HepG2 (cell line): Measurements from ENCODE around the gene MST1. TPM values are rescaled to one million over a fixed set of nuclear protein-coding genes. Genes with fewer than 3 reads are reported as not detected.

ENCODE experiments used
- ARNTL ChIP-seq: sonication (generic); formaldehyde crosslinking; IDR thresholded peaks from 2 replicates; pipeline ENCODE4 v1.4.0; 2020; ENCODE audit warnings: mild to moderate bottlenecking, missing genetic modification reagents
- ATF4 ChIP-seq, 2 experiments: fragments of 450-650 bp in 1 of 2; sonication (generic) in 1 of 2; formaldehyde crosslinking; IDR thresholded peaks; 2 replicates each; pipeline versions ENCODE4 v1.5.0 to v1.8.0; 2020 to 2022; ENCODE audit warnings: mild to moderate bottlenecking in 1 of 2, missing genetic modification reagents in 1 of 2
- ESRRA ChIP-seq: sonication (generic); formaldehyde crosslinking; IDR thresholded peaks from 2 replicates; pipeline ENCODE4 v1.5.1; 2020; ENCODE audit warnings: mild to moderate bottlenecking, low read depth, missing genetic modification reagents
- FOSL2 ChIP-seq: sonication (generic); formaldehyde crosslinking; IDR thresholded peaks from 2 replicates; pipeline ENCODE4 v1.4.0; 2020; ENCODE audit warnings: missing genetic modification reagents
- POGZ ChIP-seq: sonication (generic); formaldehyde crosslinking; IDR thresholded peaks from 2 replicates; pipeline ENCODE4 v1.4.0; 2020; ENCODE audit warnings: mild to moderate bottlenecking, missing genetic modification reagents
- SRSF1 ChIP-seq: fragments of 200-400 bp; formaldehyde crosslinking; optimal IDR thresholded peaks from 2 replicates; pipeline ENCODE3; 2017; ENCODE audit warnings: mild to moderate bottlenecking, low read depth, low read length, moderate library complexity
- XRCC5 ChIP-seq: fragments of 200-400 bp; formaldehyde crosslinking; optimal IDR thresholded peaks from 2 replicates; pipeline ENCODE3; 2017; ENCODE audit warnings: mild to moderate bottlenecking, low read length
- ZFP36 ChIP-seq: fragments of 150-350 bp; IDR thresholded peaks from 2 replicates; pipeline ENCODE4 v1.6.1; 2018; ENCODE audit warnings: borderline replicate concordance, low read length, low read depth; ENCODE audit not compliant: partially characterized antibody
- ZFP91 ChIP-seq: sonication (generic); formaldehyde crosslinking; IDR thresholded peaks from 2 replicates; pipeline ENCODE4 v1.9.0; 2022; ENCODE audit warnings: missing genetic modification reagents, mild to moderate bottlenecking, borderline replicate concordance
- ZMYM4 ChIP-seq: sonication (generic); formaldehyde crosslinking; IDR thresholded peaks from 2 replicates; pipeline ENCODE4 v1.8.1; 2023; ENCODE audit warnings: mild to moderate bottlenecking, missing genetic modification reagents
- ZNF232 ChIP-seq: sonication (generic); formaldehyde crosslinking; IDR thresholded peaks from 2 replicates; pipeline ENCODE4 v1.4.0; 2020; ENCODE audit warnings: missing genetic modification reagents, borderline replicate concordance
- ZNF282 ChIP-seq: fragments of 450-650 bp; IDR thresholded peaks from 2 replicates; pipeline ENCODE4 v1.6.1; 2018; ENCODE audit not compliant: partially characterized antibody
- ZNF354B ChIP-seq: sonication (generic); formaldehyde crosslinking; IDR thresholded peaks from 2 replicates; pipeline ENCODE4 v1.8.0; 2022; ENCODE audit warnings: mild to moderate bottlenecking, missing genetic modification reagents
- ZNF552 ChIP-seq: sonication (generic); formaldehyde crosslinking; IDR thresholded peaks from 2 replicates; pipeline ENCODE4 v1.9.0; 2022; ENCODE audit warnings: missing genetic modification reagents, mild to moderate bottlenecking, borderline replicate concordance
- ZNF740 ChIP-seq: sonication (generic); formaldehyde crosslinking; IDR thresholded peaks from 2 replicates; pipeline ENCODE4 v1.4.0; 2020; ENCODE audit warnings: missing genetic modification reagents
- ZNF746 ChIP-seq: sonication (generic); formaldehyde crosslinking; IDR thresholded peaks from 2 replicates; pipeline ENCODE4 v1.8.0; 2022; ENCODE audit warnings: mild to moderate bottlenecking, missing genetic modification reagents
- polyA plus RNA-seq, 8 experiments: library from polyadenylated mRNA; depleted of rRNA in 3 of 8; stranded (reverse) in 7 of 8; unstranded in 1 of 8; fragments of >200 nt; fragmentation: Illumina TruSeq in 4 of 8; extraction: Trizol in 4 of 8; gene quantifications; 2 replicates each; pipeline versions ENCODE4 v1.2.1 to v1.2.3, GENCODE V29; 2011 to 2016; ENCODE audit warnings: low read depth in 4 of 8, missing spikeins in 1 of 8, mixed read lengths in 1 of 8; ENCODE audit not compliant: insufficient read depth in 1 of 8
- total RNA-seq, 5 experiments: library from RNA; depleted of rRNA; stranded (reverse); fragments of >200 nt; fragmentation: Illumina TruSeq; extraction: Trizol; gene quantifications; 2 replicates each; pipeline ENCODE4 v1.2.3, GENCODE V29; 2016; ENCODE audit warnings: low read depth in 1 of 5
- TF ChIP-seq, protein P1 (sequence below), 2 experiments: IDR thresholded peaks; 2 replicates each; pipeline ENCODE4 v1.6.1; 2011 to 2012; ENCODE audit warnings: low read length in 2 of 2, borderline replicate concordance in 1 of 2, low read depth in 1 of 2, mild to moderate bottlenecking in 1 of 2, moderate library complexity in 1 of 2
- TF ChIP-seq, protein P2 (sequence below): IDR thresholded peaks from 2 replicates; pipeline ENCODE4 v1.6.1; 2016; ENCODE audit warnings: missing compliant biosample characterization, missing genetic modification reagents, borderline replicate concordance
- TF ChIP-seq, protein P3 (sequence below): fragments of 450-650 bp; IDR thresholded peaks from 2 replicates; pipeline ENCODE4 v1.6.1; 2017

MST1 gene
- total and polyA plus RNA-seq, 2 of the 13 experiments (the other 11 are each of a cell fraction or from before 2014, with no cell fraction given), result 189 to 452 TPM

GRCh38 chr3:49665822-49666519, 23.3 kb downstream of the MST1 start (continued):
- TF ChIP-seq, protein P1, sequence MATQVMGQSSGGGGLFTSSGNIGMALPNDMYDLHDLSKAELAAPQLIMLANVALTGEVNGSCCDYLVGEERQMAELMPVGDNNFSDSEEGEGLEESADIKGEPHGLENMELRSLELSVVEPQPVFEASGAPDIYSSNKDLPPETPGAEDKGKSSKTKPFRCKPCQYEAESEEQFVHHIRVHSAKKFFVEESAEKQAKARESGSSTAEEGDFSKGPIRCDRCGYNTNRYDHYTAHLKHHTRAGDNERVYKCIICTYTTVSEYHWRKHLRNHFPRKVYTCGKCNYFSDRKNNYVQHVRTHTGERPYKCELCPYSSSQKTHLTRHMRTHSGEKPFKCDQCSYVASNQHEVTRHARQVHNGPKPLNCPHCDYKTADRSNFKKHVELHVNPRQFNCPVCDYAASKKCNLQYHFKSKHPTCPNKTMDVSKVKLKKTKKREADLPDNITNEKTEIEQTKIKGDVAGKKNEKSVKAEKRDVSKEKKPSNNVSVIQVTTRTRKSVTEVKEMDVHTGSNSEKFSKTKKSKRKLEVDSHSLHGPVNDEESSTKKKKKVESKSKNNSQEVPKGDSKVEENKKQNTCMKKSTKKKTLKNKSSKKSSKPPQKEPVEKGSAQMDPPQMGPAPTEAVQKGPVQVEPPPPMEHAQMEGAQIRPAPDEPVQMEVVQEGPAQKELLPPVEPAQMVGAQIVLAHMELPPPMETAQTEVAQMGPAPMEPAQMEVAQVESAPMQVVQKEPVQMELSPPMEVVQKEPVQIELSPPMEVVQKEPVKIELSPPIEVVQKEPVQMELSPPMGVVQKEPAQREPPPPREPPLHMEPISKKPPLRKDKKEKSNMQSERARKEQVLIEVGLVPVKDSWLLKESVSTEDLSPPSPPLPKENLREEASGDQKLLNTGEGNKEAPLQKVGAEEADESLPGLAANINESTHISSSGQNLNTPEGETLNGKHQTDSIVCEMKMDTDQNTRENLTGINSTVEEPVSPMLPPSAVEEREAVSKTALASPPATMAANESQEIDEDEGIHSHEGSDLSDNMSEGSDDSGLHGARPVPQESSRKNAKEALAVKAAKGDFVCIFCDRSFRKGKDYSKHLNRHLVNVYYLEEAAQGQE (IDR thresholded peaks at IDR 0.05; ENCODE audit: borderline replicate concordance in 1 of 2, low read depth in 1 of 2, low read length in 2 of 2), result no peak
- TF ChIP-seq, protein P2, sequence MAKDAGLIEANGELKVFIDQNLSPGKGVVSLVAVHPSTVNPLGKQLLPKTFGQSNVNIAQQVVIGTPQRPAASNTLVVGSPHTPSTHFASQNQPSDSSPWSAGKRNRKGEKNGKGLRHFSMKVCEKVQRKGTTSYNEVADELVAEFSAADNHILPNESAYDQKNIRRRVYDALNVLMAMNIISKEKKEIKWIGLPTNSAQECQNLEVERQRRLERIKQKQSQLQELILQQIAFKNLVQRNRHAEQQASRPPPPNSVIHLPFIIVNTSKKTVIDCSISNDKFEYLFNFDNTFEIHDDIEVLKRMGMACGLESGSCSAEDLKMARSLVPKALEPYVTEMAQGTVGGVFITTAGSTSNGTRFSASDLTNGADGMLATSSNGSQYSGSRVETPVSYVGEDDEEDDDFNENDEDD (CRISPR knock-in tag), result no peak
- TF ChIP-seq ZNF354B (CRISPR knock-in tag) (0 out of 2 replicates have a peak, but pooled peaks have one; percentile 47), ZNF282 (no peak), ZMYM4 (CRISPR knock-in tag) (peak; percentile 43; the same call in 1 of the 2 replicates), ZNF740 (CRISPR knock-in tag) (no peak), XRCC5 (no peak), ZNF232 (CRISPR knock-in tag) (no peak), FOSL2 (CRISPR knock-in tag) (peak; percentile 56), ZFP91 (CRISPR knock-in tag) (peak; percentile 64; the same call in 1 of the 2 replicates), ZNF552 (CRISPR knock-in tag) (no peak), POGZ (CRISPR knock-in tag) (no peak), ZFP36 (no peak), ARNTL (CRISPR knock-in tag) (no peak), ESRRA (no peak), ZNF746 (CRISPR knock-in tag) (no peak), ATF4 (CRISPR knock-in tag; IDR thresholded peaks at IDR 0.05) (no peak), SRSF1 (no peak)
- TF ChIP-seq, protein P3, sequence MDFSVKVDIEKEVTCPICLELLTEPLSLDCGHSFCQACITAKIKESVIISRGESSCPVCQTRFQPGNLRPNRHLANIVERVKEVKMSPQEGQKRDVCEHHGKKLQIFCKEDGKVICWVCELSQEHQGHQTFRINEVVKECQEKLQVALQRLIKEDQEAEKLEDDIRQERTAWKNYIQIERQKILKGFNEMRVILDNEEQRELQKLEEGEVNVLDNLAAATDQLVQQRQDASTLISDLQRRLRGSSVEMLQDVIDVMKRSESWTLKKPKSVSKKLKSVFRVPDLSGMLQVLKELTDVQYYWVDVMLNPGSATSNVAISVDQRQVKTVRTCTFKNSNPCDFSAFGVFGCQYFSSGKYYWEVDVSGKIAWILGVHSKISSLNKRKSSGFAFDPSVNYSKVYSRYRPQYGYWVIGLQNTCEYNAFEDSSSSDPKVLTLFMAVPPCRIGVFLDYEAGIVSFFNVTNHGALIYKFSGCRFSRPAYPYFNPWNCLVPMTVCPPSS, result no peak
